Thoracic aorta (tissue), 2 donors: Measurements from ENCODE around the gene PRR15. TPM values are rescaled to one million over a fixed set of nuclear protein-coding genes. Genes with fewer than 3 reads are reported as not detected.

ENCODE experiments used
- ATAC-seq: fragments of 150-250 bp; one replicate; pipeline ENCODE4 v1.8.0; 2017; ENCODE audit warnings: low read depth; ENCODE audit not compliant: insufficient number of reproducible peaks, low FRiP score
- DNase-seq: peaks from one replicate; pipeline ENCODE4 v3.0.0-alpha.2; 2020; ENCODE audit warnings: low spot score
- H3K27ac ChIP-seq, 2 donors: fragments of 200-600 bp; sonication (generic); 1 replicate in 1 of 2; 2 replicates in 1 of 2; pipeline ENCODE4 v1.5.1; 2016; ENCODE audit warnings: mild to moderate bottlenecking in 2 of 2, moderate library complexity in 2 of 2
- H3K27me3 ChIP-seq: fragments of 200-600 bp; sonication (generic); replicated peaks from 2 replicates; pipeline ENCODE4 v1.6.0; 2016; ENCODE audit warnings: mild to moderate bottlenecking; ENCODE audit not compliant: insufficient read depth
- H3K36me3 ChIP-seq: fragments of 200-600 bp; sonication (generic); one replicate; pipeline ENCODE4 v1.5.1; 2016
- H3K4me1 ChIP-seq, 2 donors: fragments of 200-600 bp; sonication (generic); 1 replicate in 1 of 2; 2 replicates in 1 of 2; pipeline versions ENCODE4 v1.5.1 to v1.6.0; 2016; ENCODE audit warnings: low read depth in 2 of 2, mild to moderate bottlenecking in 1 of 2; ENCODE audit not compliant: control insufficient read depth in 1 of 2
- H3K4me3 ChIP-seq: fragments of 200-600 bp; sonication (generic); 2 replicates; pipeline ENCODE4 v1.5.1; 2016; ENCODE audit warnings: mild to moderate bottlenecking
- H3K9me3 ChIP-seq: fragments of 200-600 bp; sonication (generic); 2 replicates; pipeline ENCODE4 v1.5.1; 2016
- total RNA-seq, 2 donors: library from RNA; depleted of rRNA; stranded (reverse); fragments of >200 nt; gene quantifications; one replicate each; pipeline versions ENCODE4 v1.1.0 to v1.2.3, GENCODE V29; 2016
- TF ChIP-seq, protein P1 (sequence below): fragments of 200-600 bp; sonication (generic); IDR thresholded peaks from one replicate; pipeline ENCODE4 v1.5.1; 2019; ENCODE audit warnings: antibody characterized with exemption

PRR15 gene
- total RNA-seq, 2 donors from 2014 or later: 2.5 to 6.0 TPM

DNA sequence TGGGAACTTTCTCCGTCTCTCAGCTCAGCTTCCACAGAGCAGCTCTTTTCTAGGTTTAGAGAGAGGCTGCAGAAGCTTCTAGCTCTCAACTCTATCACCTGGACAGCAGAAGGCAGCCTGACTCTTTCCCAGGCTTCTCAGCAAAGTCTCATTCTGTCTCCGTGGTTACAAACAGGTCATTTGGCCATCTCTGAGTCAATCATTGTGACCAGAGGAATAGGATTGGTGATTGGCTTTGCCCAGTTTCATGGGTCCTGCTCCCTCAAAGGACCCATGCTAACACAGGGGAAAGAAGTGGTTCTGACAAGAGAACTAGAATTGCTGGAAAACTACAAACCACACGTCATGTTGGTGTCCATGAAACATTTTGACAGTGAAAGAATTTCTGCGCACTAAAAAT lies 43.6 kb downstream of the PRR15 start:
- no peak overlapping the region for H3K27ac ChIP-seq
- no peaks in the 10 kb centered on the region for H3K27me3 ChIP-seq
- ATAC-seq (no peak), DNase-seq (no peak)
- H3K4me1 ChIP-seq: peaks cover 0 to 4% of the 10 kb centered on the region in 2 donors
- no peaks in the 10 kb centered on the region for H3K36me3 ChIP-seq
- H3K4me3 ChIP-seq: no peak overlapping the region
- no peaks in the 10 kb centered on the region for H3K9me3 ChIP-seq
- TF ChIP-seq, protein P1, sequence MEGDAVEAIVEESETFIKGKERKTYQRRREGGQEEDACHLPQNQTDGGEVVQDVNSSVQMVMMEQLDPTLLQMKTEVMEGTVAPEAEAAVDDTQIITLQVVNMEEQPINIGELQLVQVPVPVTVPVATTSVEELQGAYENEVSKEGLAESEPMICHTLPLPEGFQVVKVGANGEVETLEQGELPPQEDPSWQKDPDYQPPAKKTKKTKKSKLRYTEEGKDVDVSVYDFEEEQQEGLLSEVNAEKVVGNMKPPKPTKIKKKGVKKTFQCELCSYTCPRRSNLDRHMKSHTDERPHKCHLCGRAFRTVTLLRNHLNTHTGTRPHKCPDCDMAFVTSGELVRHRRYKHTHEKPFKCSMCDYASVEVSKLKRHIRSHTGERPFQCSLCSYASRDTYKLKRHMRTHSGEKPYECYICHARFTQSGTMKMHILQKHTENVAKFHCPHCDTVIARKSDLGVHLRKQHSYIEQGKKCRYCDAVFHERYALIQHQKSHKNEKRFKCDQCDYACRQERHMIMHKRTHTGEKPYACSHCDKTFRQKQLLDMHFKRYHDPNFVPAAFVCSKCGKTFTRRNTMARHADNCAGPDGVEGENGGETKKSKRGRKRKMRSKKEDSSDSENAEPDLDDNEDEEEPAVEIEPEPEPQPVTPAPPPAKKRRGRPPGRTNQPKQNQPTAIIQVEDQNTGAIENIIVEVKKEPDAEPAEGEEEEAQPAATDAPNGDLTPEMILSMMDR: no peak

DNA sequence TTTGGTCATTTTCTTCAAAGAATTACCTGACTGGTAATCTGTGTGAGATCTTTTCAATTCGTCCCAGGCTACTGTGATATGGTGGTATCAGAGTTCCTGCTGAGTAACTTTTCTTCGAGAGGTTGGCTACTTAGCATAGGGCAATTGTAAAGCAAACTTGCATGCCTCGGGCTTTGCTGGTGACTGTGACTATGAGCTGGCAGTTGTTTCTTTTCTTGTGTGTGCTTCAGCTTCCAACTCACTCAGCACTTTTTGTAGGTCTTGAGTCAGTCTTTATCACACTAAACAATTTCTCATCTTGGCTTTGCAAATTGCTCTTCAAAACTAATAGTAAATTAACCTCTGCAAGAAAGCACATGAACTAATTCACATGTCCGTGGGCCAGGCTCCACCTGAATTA lies 44.3 kb downstream of the PRR15 start:
- TF ChIP-seq, protein P1: no peak
- no peak for ATAC-seq
- Histone ChIP-seq H3K36me3 (no peaks in the 10 kb centered on the region), H3K4me3 (no peak overlapping the region), H3K4me1 (peaks cover 0 to 4% of the 10 kb centered on the region in 2 donors), H3K9me3 (no peaks in the 10 kb centered on the region), H3K27me3 (no peaks in the 10 kb centered on the region), H3K27ac (no peak overlapping the region)
- no peak for DNase-seq

DNA sequence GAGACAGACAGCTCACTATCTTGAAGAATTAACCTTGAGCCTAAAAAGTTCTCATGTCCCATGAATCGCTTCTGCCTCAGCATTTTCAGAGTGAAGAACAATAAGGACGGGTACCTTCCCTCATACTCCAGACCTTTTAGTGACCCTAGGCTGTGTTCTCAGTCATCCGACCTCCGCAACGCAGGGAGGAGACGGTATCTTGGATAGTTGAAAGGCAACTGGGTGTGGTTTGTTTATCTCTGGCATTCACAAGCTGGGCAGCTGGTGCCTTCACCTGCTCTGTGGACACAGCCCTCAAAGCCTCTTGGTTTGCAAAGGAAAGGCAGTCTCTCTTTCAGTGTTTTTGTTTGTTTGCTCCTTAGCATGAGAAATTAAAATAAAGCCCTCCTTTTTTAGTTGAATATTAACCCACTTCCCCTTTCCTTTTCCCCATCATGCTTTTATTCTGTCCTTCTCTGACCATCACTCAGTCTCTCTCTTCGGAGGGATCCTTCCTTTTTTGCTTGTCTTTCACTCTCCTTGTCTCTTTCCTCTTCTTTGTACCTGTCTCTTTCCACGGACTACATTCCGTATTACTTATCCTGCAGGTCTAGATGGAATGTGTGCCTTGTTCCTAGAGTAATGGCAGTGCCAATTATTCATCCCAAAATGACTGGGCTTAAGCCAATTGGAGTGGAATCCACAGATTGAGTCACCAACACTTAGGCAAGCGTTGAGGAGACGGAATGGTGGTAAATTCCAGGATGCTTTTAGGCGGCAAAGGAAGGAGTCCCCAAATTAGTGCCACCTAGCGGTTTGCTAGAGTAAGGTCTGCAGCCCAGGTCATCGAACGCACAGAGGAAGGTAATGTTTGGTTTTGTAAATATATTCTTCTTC lies 45.8 kb downstream of the PRR15 start:
- DNase-seq: no peak
- no peaks in the 10 kb centered on the region for H3K36me3 ChIP-seq
- H3K27ac ChIP-seq: no peak overlapping the region
- TF ChIP-seq, protein P1: no peak
- H3K27me3 ChIP-seq: no peaks in the 10 kb centered on the region
- no peaks in the 10 kb centered on the region for H3K9me3 ChIP-seq
- ATAC-seq: no peak
- no peak overlapping the region for H3K4me3 ChIP-seq
- H3K4me1 ChIP-seq: peaks cover 0 to 4% of the 10 kb centered on the region in 2 donors

DNA sequence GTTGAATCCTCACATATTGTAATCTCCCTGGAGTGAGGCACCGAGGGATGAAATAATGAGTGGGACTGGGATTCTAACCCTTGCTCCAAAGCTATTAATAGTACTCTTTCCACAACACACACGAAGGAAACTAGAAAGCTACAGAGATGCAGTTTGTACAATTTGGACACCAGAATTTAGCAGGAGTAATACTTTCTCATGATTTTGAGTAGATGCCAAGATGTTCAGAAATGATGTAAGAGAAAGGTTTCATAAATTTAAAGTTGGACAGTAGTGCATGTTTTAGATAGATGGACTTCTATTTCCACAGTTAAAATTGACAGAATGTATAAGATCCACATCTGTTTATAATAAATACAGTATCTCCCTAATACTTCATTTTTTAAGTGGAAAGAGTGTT lies 46.5 kb downstream of the PRR15 start:
- ATAC-seq: no peak
- TF ChIP-seq, protein P1: no peak
- no peak overlapping the region for H3K4me3 ChIP-seq
- no peak for DNase-seq
- H3K9me3 ChIP-seq: no peaks in the 10 kb centered on the region
- H3K36me3 ChIP-seq: no peaks in the 10 kb centered on the region
- H3K27ac ChIP-seq: no peak overlapping the region
- H3K4me1 ChIP-seq: peaks cover 0 to 4% of the 10 kb centered on the region in 2 donors
- H3K27me3 ChIP-seq: no peaks in the 10 kb centered on the region

DNA sequence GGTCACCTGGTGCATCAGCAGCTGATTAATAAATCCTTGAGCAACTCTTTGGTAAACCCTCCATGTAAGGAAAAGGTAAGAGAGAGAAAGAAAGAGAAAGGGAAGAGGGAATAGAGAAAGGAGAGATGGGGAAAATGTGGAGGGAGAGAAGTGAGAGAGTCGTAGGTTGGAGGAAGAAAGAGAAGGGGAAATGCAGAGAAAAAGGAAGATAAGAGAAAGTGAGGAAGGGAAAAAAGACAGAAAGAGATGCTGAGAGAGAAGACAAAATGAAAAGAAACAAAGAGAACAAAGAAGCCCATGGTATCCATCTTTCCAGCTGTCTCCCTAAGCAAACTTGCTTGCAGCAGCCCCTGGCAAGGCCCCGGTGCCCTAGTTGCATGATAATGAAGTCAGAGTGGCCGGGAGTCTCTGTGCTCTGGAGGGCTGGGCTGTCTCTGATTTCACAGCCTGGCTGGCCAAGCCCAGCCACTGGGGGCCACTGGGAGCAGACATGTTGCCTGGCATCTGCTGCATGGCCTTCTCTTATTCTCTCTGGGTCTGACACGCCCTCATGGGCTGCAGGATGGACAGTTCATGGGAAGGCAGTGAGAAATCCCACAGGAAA lies 48.4 kb downstream of the PRR15 start:
- no peak for DNase-seq
- ATAC-seq: no peak
- Histone ChIP-seq H3K4me3 (no peak overlapping the region), H3K36me3 (no peaks in the 10 kb centered on the region), H3K4me1 (peaks cover 0 to 4% of the 10 kb centered on the region in 2 donors), H3K9me3 (no peaks in the 10 kb centered on the region), H3K27ac (no peak overlapping the region), H3K27me3 (no peaks in the 10 kb centered on the region)
- TF ChIP-seq, protein P1: no peak
